ENCODE results near the gene TRABD. TPM values are rescaled to one million over a fixed set of nuclear protein-coding genes. Genes with fewer than 3 reads are reported as not detected.
A peak's percentile ranks its signal among the peaks of the same experiment; 100 is the strongest.

Gene TRABD
- total RNA-seq, 4 donors from 2014 or later: 21.4 to 30.3 (median 24.5) TPM

DNA sequence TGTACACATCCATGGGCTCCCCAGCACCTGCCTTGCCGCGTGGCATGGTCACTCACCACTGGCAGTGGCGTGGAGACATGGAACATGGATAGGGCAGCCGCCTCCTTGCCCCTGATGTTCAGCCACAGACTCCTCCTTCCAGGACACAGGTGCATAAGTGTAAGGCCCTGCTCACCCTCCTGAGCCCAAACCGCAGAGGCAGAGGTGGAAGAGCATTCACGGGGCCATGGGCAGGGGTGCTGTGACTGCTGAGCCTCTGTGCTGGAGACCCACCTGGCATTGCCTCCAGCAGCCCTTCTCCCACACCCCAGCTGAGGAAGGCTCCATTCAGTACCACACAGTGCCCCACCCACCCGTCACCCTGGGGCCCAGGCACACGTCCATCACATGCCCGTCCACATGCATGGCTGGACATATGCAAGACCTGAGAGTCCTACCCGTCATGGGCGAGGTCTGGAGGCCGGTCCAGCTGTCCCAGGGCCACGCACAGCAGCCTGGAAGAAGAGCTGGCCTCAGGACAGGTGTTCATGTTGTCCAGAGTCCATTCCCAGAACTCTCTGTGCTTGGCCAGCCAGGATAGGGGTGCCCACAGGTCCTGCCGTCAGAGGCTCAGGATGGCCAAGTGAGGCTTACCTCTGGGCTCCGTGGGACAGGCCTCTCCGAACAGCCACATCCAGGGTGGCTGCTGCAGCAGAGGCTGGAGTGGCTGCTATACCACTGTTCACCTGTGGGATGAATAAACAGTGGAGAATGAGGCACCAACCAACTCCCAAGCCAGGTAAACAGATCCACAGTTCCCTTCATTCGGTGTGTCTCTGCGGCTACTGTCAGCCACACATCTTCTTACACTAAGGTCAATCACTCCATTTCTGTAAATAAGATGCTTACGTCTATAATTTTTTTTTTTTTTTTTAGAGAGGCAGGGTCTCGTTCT is 60.8 kb downstream of the TRABD start:
- peaks cover 0 to 7% of the 10 kb centered on the region in 2 donors for H3K36me3 ChIP-seq
- peak overlapping the region in 2 of 4 donors; percentile 86 to 98 for H3K4me3 ChIP-seq
- in situ Hi-C loops (cut with MboI; ENCODE audit: low sequenced_read_pairs in 4 of 4): no loop called here
- peak overlapping the region; percentile 88 to 98 (median 90) for H3K27ac ChIP-seq
- ATAC-seq (no peak), DNase-seq (peak; percentile 38 to 62)
- TF ChIP-seq, protein P1, sequence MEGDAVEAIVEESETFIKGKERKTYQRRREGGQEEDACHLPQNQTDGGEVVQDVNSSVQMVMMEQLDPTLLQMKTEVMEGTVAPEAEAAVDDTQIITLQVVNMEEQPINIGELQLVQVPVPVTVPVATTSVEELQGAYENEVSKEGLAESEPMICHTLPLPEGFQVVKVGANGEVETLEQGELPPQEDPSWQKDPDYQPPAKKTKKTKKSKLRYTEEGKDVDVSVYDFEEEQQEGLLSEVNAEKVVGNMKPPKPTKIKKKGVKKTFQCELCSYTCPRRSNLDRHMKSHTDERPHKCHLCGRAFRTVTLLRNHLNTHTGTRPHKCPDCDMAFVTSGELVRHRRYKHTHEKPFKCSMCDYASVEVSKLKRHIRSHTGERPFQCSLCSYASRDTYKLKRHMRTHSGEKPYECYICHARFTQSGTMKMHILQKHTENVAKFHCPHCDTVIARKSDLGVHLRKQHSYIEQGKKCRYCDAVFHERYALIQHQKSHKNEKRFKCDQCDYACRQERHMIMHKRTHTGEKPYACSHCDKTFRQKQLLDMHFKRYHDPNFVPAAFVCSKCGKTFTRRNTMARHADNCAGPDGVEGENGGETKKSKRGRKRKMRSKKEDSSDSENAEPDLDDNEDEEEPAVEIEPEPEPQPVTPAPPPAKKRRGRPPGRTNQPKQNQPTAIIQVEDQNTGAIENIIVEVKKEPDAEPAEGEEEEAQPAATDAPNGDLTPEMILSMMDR (IDR thresholded peaks at IDR 0.05 in 4 of 5, conservative IDR thresholded peaks at IDR 0.05 in 1 of 5): peak in 2 of 5 experiments; percentile 17 to 20
- TF ChIP-seq POLR2A (IDR thresholded peaks at IDR 0.05): no peak
- intact Hi-C loops (cut with DNase I; ENCODE audit: low total_unique reads): no loop called here
- H3K9me3 ChIP-seq: no peaks in the 10 kb centered on the region
- no peaks in the 10 kb centered on the region for H3K27me3 ChIP-seq
- peaks cover 49 to 61% of the 10 kb centered on the region in 2 donors for H3K4me1 ChIP-seq

DNA sequence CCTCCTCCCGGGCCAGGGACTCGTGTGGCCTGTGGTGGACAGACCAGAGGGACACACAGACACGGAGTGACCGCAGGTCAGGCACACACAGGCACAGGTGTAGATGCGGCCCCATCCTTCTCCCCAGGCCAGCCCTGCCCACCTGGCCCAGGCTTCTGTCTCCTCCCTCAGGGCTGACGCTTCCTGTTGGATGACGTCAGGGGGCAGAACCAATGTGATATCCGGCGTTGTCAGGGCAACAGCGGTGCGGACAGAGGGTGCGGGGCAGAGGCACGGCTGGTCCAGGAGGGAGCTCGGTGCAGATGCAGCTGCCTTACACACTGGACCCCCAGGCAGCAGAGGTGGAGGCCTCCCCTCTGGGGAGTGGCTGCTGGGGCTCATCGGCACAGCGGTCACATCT is 62.0 kb downstream of the TRABD start:
- H3K27ac ChIP-seq: peak overlapping the region in 2 of 4 donors; percentile 91 to 98
- no peak overlapping the region for H3K4me3 ChIP-seq
- in situ Hi-C loops (cut with MboI; ENCODE audit: low sequenced_read_pairs in 4 of 4): no loop called here
- ATAC-seq: no peak
- DNase-seq: no peak
- TF ChIP-seq POLR2A (IDR thresholded peaks at IDR 0.05): no peak
- TF ChIP-seq, protein P1 (IDR thresholded peaks at IDR 0.05 in 4 of 5, conservative IDR thresholded peaks at IDR 0.05 in 1 of 5): no peak
- peaks cover 38 to 51% of the 10 kb centered on the region in 2 donors for H3K4me1 ChIP-seq
- H3K27me3 ChIP-seq: no peaks in the 10 kb centered on the region
- H3K9me3 ChIP-seq: no peaks in the 10 kb centered on the region
- intact Hi-C loops (cut with DNase I; ENCODE audit: low total_unique reads): no loop called here
- H3K36me3 ChIP-seq: peaks cover 0 to 7% of the 10 kb centered on the region in 2 donors

DNA sequence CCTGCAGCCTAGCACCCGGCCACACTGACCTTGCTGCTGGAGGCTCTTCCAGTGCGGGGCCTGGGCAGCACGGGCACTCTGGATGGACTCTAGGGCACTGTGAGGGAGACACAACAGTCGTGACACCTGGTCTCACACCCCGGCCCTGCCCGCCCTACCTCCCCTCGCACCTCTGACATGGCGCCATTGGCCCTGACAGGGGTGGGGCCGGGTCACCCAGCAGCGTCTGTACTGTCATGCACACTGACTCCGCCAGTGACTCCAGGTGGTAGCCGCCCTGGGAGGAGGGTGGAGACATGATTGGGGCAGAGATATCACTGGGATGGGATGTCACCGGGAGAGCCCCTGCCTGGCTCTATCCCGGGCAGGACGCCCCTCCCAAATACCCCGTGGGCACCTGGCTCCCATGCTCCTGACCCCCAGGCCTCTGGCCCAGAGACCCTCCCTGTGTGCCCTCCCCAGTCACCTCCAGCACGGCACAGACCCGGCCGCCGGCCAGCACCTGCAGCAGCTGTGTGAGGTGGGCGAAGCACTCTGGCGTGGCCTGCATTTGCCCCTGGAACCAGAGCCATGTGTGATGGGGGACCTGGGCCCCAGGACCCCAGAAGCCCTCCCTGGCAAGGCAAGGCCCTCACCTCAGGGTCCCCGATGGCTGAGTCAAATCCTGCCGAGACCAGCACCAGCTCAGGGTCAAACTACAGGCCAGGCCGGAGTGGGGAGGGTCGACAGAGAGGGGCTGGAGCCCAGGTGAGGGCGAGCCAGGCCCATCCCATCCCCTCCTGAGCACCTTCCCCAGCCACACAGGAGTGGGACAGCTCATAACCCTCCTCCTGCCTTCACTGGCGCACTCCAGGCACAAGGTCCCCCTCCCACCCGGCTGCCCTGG is 62.7 kb downstream of the TRABD start:
- no peak for DNase-seq
- H3K4me1 ChIP-seq: peaks cover 31 to 45% of the 10 kb centered on the region in 2 donors
- intact Hi-C loops (cut with DNase I; ENCODE audit: low total_unique reads): no loop called here

More for the DNA sequence above, 62.7 kb downstream of the TRABD start:
- no peak overlapping the region for H3K4me3 ChIP-seq
- no peaks in the 10 kb centered on the region for H3K9me3 ChIP-seq
- no peak for ATAC-seq
- in situ Hi-C loops (cut with MboI; ENCODE audit: low sequenced_read_pairs in 4 of 4): no loop called here
- H3K27ac ChIP-seq: peak overlapping the region in 2 of 4 donors; percentile 91 to 98
- H3K36me3 ChIP-seq: peaks cover 0 to 7% of the 10 kb centered on the region in 2 donors
- no peaks in the 10 kb centered on the region for H3K27me3 ChIP-seq
- TF ChIP-seq, protein P1 (IDR thresholded peaks at IDR 0.05 in 4 of 5, conservative IDR thresholded peaks at IDR 0.05 in 1 of 5): no peak
- TF ChIP-seq POLR2A (IDR thresholded peaks at IDR 0.05): no peak

Other genes starting within 250 kb of the TRABD start
- gene PIM3, start 225.1 kb upstream of the TRABD start, total RNA-seq: 100 to 1,000 TPM; 165 to 327 (median 188) TPM
- gene IL17REL, start 173.1 kb upstream of the TRABD start, total RNA-seq: not detected
- gene TTLL8, start 127.6 kb upstream of the TRABD start, total RNA-seq: not detected
- gene MLC1, start 100.5 kb upstream of the TRABD start, total RNA-seq: under 1 TPM in 1 of 4 donors, not detected in 3; 0.42 TPM
- under 1 TPM in 1 of 4 donors, not detected in 3; 0.25 TPM for gene MOV10L1, start 95.9 kb upstream of the TRABD start, total RNA-seq
- under 1 TPM in 2 of 4 donors, not detected in 2; 0.40 to 0.83 TPM for gene PANX2, start 15.2 kb upstream of the TRABD start, total RNA-seq
- 10 to 100 TPM; 26.4 to 54.9 (median 34.0) TPM for gene SELENOO, start 15.1 kb downstream of the TRABD start, total RNA-seq
- 10 to 100 TPM; 18.7 to 27.4 (median 19.2) TPM for gene TUBGCP6, start 59.1 kb downstream of the TRABD start, total RNA-seq
- gene HDAC10, start 65.4 kb downstream of the TRABD start, total RNA-seq: 10 to 100 TPM in 2 of 4 donors, 1 to 10 TPM in 2; 4.1 to 24.9 (median 8.6) TPM
- gene MAPK12, start 75.8 kb downstream of the TRABD start, total RNA-seq: 100 to 1,000 TPM; 126 to 290 (median 219) TPM
- 1 to 10 TPM; 1.8 to 4.2 (median 3.4) TPM for gene MAPK11, start 84.5 kb downstream of the TRABD start, total RNA-seq
- 10 to 100 TPM in 1 of 4 donors, 1 to 10 TPM in 3; 8.0 to 11.8 (median 9.0) TPM for gene PLXNB2, start 121.7 kb downstream of the TRABD start, total RNA-seq
- gene DENND6B, start 141.1 kb downstream of the TRABD start, total RNA-seq: under 1 TPM in 3 of 4 donors, not detected in 1; 0.55 to 0.84 (median 0.68) TPM
- 10 to 100 TPM; 55.7 to 96.2 (median 74.1) TPM for gene PPP6R2, start 157.4 kb downstream of the TRABD start, total RNA-seq

Data from gastrocnemius medialis (tissue), 4 donors.